T-helper 2 cell treated with Interferon-gamma antibody and Interleukin-4, amounts not matched to agents 100 ng/mL and 5 ng/mL, for 36 hours (primary cell): ENCODE data around the gene COP1. TPM values are rescaled to one million over a fixed set of nuclear protein-coding genes. Genes with fewer than 3 reads are reported as not detected.

ENCODE experiments used
- intact Hi-C: fragments of 100-400 bp; cut with micrococcal nuclease; formaldehyde crosslinking; loops from one replicate; pipeline ENCODE4 v1.15.1; 2023
- total RNA-seq: library from RNA; stranded (reverse); gene quantifications from 2 replicates; pipeline ENCODE4 v1.2.3, GENCODE V29; 2022

The COP1 gene
- total RNA-seq, 1 donor from 2014 or later: 45.8 TPM

- intact Hi-C loops: loop anchor here (10.0 kb wide), 2 partner anchors 1007 to 1177 kb away; partner anchors contain the start of genes KIAA0040 and MRPS14
Observed at GRCh38 chr1:176201568-176201967, 5.5 kb downstream of the COP1 start.

GRCh38 chr1:176199707-176200106, 7.4 kb downstream of the COP1 start:
- intact Hi-C loops: loop anchor here (10.0 kb wide), 2 partner anchors 1005 to 1175 kb away; partner anchors contain the start of genes KIAA0040 and MRPS14

- intact Hi-C loops: no loop called here
Observed at GRCh38 chr1:176198413-176198812, 8.7 kb downstream of the COP1 start.

DNA sequence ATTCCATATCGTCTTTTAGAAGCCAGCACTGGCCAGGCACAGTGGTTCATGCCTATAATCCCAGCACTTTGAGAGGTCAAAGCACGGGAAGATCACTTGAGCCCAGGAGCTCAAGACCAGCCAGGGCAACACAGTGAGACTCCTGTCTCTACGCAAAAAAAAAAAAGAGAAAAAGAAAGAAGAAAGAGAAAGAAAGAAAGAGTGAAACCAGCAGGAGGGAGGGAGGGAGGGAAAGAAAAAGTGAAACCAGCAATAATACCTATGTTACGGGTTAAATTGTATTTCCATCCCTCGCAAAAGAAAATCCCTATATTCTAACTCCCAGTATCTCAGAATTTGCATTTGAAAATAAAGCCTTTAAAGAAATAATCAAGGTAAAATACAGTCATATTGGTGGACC, 10.4 kb downstream of the COP1 start:
- intact Hi-C loops: no loop called here

DNA sequence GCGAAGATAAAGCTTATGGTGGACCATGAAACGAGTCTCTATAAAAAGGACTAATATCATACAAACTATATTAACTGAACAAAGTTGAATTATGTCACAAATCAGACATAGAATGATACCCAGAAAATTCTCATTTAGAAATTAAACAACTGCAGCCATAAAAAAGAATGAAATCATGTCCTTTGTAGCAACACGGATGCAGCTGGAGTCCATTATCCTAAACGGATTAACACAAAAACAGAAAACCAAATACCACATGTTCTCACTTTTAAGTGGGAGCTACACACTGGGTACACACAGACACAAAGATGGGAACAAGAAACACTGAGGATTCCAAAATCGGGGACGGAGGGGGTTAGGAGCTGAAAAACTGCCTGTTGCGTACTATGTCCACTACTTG, 11.5 kb downstream of the COP1 start:
- intact Hi-C loops: no loop called here

GRCh38 chr1:176193663-176194062, 13.4 kb downstream of the COP1 start:
- intact Hi-C loops: no loop called here

GRCh38 chr1:176193023-176193422, 14.1 kb downstream of the COP1 start:
- intact Hi-C loops: no loop called here

DNA sequence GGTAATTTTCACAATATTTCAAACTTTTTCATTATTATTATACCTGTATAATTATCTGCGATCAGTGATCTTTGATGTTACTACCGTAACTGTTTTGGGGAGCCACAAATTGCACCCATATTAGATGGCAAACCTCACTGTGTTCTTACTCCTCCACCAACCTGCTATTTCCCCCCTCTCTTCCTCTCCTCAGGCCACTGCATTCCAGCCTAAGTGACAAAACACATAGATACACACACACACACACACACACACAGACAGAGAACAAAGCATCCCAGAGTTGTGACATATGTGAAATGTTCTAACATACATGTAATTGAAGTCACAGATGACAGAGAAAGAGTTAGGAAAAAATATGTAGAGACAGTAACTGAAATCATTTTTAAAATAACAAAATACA, 18.5 kb downstream of the COP1 start:
- intact Hi-C loops: no loop called here

DNA sequence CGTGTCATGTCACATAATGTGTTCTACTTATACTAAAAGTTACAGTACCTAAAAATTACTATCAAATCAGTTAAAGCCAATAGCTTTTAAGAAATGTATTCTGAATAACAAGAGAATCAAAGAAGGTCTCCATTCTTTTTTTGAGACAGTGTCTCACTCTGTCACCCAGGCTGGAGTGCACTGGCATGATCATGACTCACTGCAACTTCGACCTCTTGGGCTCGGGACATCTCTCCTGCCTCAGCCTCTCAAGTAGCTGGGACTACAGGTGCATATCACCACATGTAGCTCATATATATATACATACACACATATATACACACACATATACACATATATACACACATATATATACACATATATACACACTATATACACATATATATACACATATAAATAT, 20.1 kb downstream of the COP1 start:
- intact Hi-C loops: no loop called here

- intact Hi-C loops: no loop called here
Observed at GRCh38 chr1:176183618-176184017, 23.5 kb downstream of the COP1 start.

DNA sequence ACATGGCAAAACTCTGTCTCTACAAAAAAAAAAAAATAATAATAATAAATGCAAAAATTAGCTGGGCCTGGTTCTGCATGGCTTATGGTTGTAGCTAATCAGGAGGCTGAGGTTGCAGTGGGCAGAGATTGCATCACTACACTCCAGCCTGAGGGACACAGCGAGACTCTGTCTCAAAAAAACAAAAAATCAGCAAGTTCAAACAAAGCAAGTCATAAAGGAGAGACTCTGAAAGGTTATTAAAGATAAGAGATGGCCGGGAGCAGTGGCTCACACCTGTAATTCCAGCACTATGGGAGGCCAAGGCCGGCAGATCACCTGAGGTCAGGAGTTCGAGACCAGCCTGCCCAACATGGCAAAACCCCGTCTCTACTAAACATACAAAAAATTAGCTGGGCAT, 28.8 kb downstream of the COP1 start:
- intact Hi-C loops: no loop called here

GRCh38 chr1:176177764-176178163, 29.3 kb downstream of the COP1 start:
- intact Hi-C loops: no loop called here

GRCh38 chr1:176174108-176174507, 33.0 kb downstream of the COP1 start:
- intact Hi-C loops: no loop called here

- intact Hi-C loops: no loop called here
Observed at GRCh38 chr1:176172215-176172614, 34.9 kb downstream of the COP1 start.

GRCh38 chr1:176167210-176167609, 39.9 kb downstream of the COP1 start:
- intact Hi-C loops: no loop called here

DNA sequence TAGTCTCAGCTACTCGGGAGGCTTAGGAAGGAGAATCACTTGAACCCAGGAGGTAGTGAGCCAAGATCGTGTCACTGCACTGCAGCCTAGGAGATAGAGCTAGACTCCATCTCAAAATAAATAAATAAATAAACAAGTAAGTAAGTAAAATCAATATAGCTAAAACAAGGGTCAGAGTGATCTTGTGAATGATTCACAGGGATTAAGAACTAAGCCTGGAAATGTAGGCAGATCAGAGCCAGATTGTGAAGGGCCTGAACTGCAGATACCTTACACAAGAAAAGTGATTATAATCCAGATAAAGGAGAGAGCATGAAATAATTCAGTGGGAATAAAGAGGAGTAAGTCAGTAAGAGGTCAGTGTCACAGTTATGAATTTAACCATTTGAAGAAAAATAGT, 41.5 kb downstream of the COP1 start:
- intact Hi-C loops: no loop called here

GRCh38 chr1:176164014-176164678, 42.9 kb downstream of the COP1 start:
- intact Hi-C loops: loop anchor here (5.0 kb wide), 1 partner anchor 43 kb away; the partner anchor contains the start of gene COP1

- intact Hi-C loops: loop anchor here (5.0 kb wide), 1 partner anchor 47 kb away; the partner anchor contains the start of gene COP1
Observed at GRCh38 chr1:176159993-176160392, 47.1 kb downstream of the COP1 start.

DNA sequence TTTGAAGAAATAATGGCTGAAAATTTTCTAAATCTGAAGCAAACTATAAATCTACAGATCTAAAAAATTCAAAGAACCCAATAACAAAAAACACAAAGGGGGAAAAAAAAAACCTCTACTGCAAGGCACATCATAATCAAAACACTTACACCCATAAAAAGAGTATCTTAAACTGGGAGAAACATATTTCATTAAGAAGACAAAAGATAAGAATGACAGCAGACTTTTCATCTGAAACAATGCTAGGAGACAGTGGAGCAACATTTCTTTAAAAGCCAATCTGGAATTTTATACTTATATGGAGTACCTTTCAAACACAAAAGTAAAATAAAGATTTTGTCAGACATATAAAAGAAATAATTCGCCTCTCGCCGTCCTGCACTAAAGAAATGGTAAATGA, 49.1 kb downstream of the COP1 start:
- intact Hi-C loops: no loop called here

- intact Hi-C loops: no loop called here
Observed at GRCh38 chr1:176149939-176150807, 56.9 kb downstream of the COP1 start.

DNA sequence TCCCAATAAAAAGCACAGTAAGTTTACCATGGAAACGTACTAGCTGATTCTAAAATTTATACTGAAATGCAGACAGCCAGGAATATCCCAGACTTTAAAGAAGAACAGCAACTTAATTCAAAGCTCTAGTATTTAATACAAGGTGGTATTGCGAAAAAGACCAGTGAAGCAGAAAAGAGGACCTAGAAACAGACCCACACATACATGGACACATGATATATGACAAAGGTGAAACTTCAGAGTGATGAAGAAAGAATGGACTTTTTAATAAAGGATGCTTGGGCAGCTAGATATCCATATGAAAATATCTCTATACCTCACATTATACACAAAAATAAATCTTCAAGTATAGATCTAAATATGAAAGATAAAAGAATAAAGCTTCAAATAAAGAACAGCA, 62.6 kb downstream of the COP1 start:
- intact Hi-C loops: no loop called here

- intact Hi-C loops: no loop called here
Observed at GRCh38 chr1:176142973-176143372, 64.1 kb downstream of the COP1 start.
